ENCODE results near the gene ENPEP.

DNA sequence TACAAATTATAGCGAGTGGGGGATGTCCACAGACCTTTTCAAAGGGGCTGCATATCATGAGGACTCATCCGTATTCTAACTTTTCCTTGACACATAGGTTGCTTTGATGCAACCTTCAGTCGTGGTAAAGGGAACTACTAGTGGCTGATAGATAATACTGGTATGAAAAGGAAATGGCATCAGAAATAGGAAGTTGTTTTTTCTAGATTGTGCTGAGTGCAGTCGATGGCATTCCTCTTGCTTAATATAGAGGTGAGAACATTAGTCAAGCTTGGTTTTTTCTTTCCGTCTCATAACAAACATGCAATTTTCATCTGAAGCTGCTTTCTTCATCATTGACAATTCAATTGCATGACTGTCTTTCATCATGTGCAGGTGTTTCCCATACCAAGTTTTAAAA lies 16.6 kb downstream of the ENPEP start:
- TF ChIP-seq ZFP36 (IDR thresholded peaks at IDR 0.05; ENCODE audit: low read depth, low read length, partially characterized antibody) (no peak), FOS (IDR thresholded peaks at IDR 0.05; ENCODE audit: extremely low read depth, insufficient read length) (no peak), JUND (IDR thresholded peaks at IDR 0.05; ENCODE audit: borderline replicate concordance, low read depth, low read length) (no peak), JUND (tag; IDR thresholded peaks at IDR 0.05; ENCODE audit: borderline replicate concordance, low read depth, low read length) (no peak), KLF13 (tag; IDR thresholded peaks at IDR 0.05; ENCODE audit: borderline replicate concordance, low read depth) (no peak), ZNF232 (CRISPR knock-in tag; IDR thresholded peaks at IDR 0.05) (no peak), NR4A1 (CRISPR knock-in tag; IDR thresholded peaks at IDR 0.05) (no peak), NR4A1 (tag; IDR thresholded peaks at IDR 0.05) (no peak), CREB1 (IDR thresholded peaks at IDR 0.05) (no peak), CREB1 (CRISPR knock-in tag; IDR thresholded peaks at IDR 0.05) (no peak), CBX5 (IDR thresholded peaks at IDR 0.05; ENCODE audit: borderline replicate concordance, low read depth) (no peak)
- TF ChIP-seq, protein P1, sequence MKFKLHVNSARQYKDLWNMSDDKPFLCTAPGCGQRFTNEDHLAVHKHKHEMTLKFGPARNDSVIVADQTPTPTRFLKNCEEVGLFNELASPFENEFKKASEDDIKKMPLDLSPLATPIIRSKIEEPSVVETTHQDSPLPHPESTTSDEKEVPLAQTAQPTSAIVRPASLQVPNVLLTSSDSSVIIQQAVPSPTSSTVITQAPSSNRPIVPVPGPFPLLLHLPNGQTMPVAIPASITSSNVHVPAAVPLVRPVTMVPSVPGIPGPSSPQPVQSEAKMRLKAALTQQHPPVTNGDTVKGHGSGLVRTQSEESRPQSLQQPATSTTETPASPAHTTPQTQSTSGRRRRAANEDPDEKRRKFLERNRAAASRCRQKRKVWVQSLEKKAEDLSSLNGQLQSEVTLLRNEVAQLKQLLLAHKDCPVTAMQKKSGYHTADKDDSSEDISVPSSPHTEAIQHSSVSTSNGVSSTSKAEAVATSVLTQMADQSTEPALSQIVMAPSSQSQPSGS (CRISPR knock-in tag; IDR thresholded peaks at IDR 0.05): no peak

Measured in K562 (cell line).